Upper lobe of left lung (tissue), 4 donors: ENCODE data around the gene ME1.

Experiments used
- EP300 ChIP-seq, 4 donors: sonication (generic); formaldehyde crosslinking; IDR thresholded peaks; one replicate each; pipeline ENCODE4 v1.5.1; 2017; ENCODE audit warnings: antibody characterized with exemption in 4 of 4, control low read depth in 2 of 4
- POLR2A ChIP-seq, 4 donors: fragments of 450-650 bp; IDR thresholded peaks; one replicate each; pipeline ENCODE4 v1.5.1; 2016 to 2017; ENCODE audit warnings: antibody characterized with exemption in 4 of 4, mild to moderate bottlenecking in 2 of 4
- TF ChIP-seq, protein P1 (sequence below), 6 experiments: fragments of 450-650 bp in 4 of 6; fragments of 200-600 bp in 2 of 6; sonication (generic) in 2 of 6; IDR thresholded peaks; one replicate each; pipeline ENCODE4 v1.5.1; 2016 to 2019; ENCODE audit warnings: antibody characterized with exemption in 6 of 6

DNA sequence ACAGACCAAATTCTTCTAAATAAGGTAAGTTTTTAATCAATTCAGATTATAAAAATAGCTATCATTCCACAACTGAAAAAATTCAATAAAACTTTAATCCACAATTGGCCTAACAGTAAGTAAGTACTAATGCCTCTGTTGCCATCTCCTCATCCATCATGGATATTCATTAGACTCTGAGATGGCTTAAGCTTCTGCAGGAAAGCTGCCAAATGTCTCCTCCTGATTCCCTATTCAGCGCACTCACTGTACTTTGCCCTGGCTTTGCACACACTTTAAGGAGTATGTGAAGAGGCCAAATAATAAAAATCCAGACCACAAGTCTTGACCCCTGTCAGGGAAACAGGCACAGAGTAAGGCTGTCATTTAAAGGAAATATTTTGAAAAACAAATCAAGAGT lies 261.3 kb downstream of the ME1 start:
- TF ChIP-seq, protein P1, sequence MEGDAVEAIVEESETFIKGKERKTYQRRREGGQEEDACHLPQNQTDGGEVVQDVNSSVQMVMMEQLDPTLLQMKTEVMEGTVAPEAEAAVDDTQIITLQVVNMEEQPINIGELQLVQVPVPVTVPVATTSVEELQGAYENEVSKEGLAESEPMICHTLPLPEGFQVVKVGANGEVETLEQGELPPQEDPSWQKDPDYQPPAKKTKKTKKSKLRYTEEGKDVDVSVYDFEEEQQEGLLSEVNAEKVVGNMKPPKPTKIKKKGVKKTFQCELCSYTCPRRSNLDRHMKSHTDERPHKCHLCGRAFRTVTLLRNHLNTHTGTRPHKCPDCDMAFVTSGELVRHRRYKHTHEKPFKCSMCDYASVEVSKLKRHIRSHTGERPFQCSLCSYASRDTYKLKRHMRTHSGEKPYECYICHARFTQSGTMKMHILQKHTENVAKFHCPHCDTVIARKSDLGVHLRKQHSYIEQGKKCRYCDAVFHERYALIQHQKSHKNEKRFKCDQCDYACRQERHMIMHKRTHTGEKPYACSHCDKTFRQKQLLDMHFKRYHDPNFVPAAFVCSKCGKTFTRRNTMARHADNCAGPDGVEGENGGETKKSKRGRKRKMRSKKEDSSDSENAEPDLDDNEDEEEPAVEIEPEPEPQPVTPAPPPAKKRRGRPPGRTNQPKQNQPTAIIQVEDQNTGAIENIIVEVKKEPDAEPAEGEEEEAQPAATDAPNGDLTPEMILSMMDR (IDR thresholded peaks at IDR 0.05), result no peak
- TF ChIP-seq EP300 (IDR thresholded peaks at IDR 0.05) (no peak), POLR2A (IDR thresholded peaks at IDR 0.05) (no peak)
